Mesendoderm (in vitro differentiated cells): Measurements from ENCODE around the gene STARD6.
"Not testable (repeated sequence)": the region's sequence is repeated elsewhere in the genome, so short reads cannot be mapped to it uniquely, and the experiment has no call there.

ENCODE experiments used
- DNase-seq: peaks from one replicate; pipeline ENCODE4 v3.0.0; 2013
- H2AK5ac ChIP-seq: 2 replicates; pipeline ENCODE4 v1.6.1; 2013; ENCODE audit warnings: low read length, inconsistent platforms
- H2BK120ac ChIP-seq: 2 replicates; pipeline ENCODE4 v1.6.1; 2013; ENCODE audit warnings: low read depth, mild to moderate bottlenecking, low read length, moderate library complexity, mixed read lengths
- H2BK15ac ChIP-seq: replicated peaks from 2 replicates; pipeline ENCODE4 v1.6.1; 2013; ENCODE audit warnings: low read depth, mild to moderate bottlenecking, moderate library complexity
- H2BK5ac ChIP-seq: 2 replicates; pipeline ENCODE4 v1.6.1; 2013; ENCODE audit warnings: low read length, inconsistent platforms
- H3K18ac ChIP-seq: 2 replicates; pipeline ENCODE4 v1.6.1; 2013; ENCODE audit warnings: mild to moderate bottlenecking, low read length, mixed read lengths
- H3K23ac ChIP-seq: one replicate; pipeline ENCODE4 v1.6.1; 2013; ENCODE audit warnings: low read length
- H3K27ac ChIP-seq: 2 replicates; pipeline ENCODE4 v1.5.1; 2013; ENCODE audit warnings: low read depth, mild to moderate bottlenecking, inconsistent platforms, low read length, moderate library complexity
- H3K27me3 ChIP-seq: 2 replicates; pipeline ENCODE4 v1.6.1; 2013; ENCODE audit warnings: low read length, control low read depth, mild to moderate bottlenecking, inconsistent platforms; ENCODE audit not compliant: insufficient read depth, poor library complexity
- H3K36me3 ChIP-seq: 2 replicates; pipeline ENCODE4 v1.6.1; 2013; ENCODE audit warnings: low read length, inconsistent platforms; ENCODE audit not compliant: control insufficient read depth, insufficient read depth
- H3K4ac ChIP-seq: one replicate; pipeline ENCODE4 v1.6.1; 2013; ENCODE audit warnings: low read depth, mild to moderate bottlenecking, low read length, moderate library complexity
- H3K4me1 ChIP-seq: 2 replicates; pipeline ENCODE4 v1.6.1; 2013; ENCODE audit warnings: low read depth, low read length, inconsistent platforms; ENCODE audit not compliant: control insufficient read depth
- H3K4me2 ChIP-seq: 2 replicates; pipeline ENCODE4 v1.6.1; 2013; ENCODE audit warnings: low read length
- H3K4me3 ChIP-seq: 2 replicates; pipeline ENCODE4 v1.5.1; 2013; ENCODE audit warnings: mild to moderate bottlenecking, low read length
- H3K56ac ChIP-seq: one replicate; pipeline ENCODE4 v1.6.1; 2013; ENCODE audit warnings: low read length
- H3K79me1 ChIP-seq: 2 replicates; pipeline ENCODE4 v1.6.1; 2013; ENCODE audit warnings: low read length, inconsistent platforms
- H3K79me2 ChIP-seq: 2 replicates; pipeline ENCODE4 v1.6.1; 2013; ENCODE audit warnings: mild to moderate bottlenecking, low read length; ENCODE audit not compliant: control insufficient read depth, insufficient read depth
- H3K9ac ChIP-seq: 2 replicates; pipeline ENCODE4 v1.6.1; 2013; ENCODE audit warnings: low read length, inconsistent platforms
- H4K5ac ChIP-seq: one replicate; pipeline ENCODE4 v1.6.1; 2013; ENCODE audit warnings: low read length
- H4K8ac ChIP-seq: one replicate; pipeline ENCODE4 v1.6.1; 2013; ENCODE audit warnings: low read depth, mild to moderate bottlenecking, control low read depth, low read length, moderate library complexity
- WGBS: extraction: QIAGEN DNeasy Blood & Tissue Kit; methylation state at CpG from one replicate; pipeline ENCODE4 v1.1.7; 2013; ENCODE audit warnings: low lambda C conversion rate, missing lambda C conversion rate; ENCODE audit not compliant: insufficient coverage; ENCODE audit errors: extremely low coverage; 5-methylcytosine and 5-hydroxymethylcytosine counted together

The STARD6 gene

GRCh38 chr18:54316071-54316820, 41.4 kb downstream of the STARD6 start:
- Histone ChIP-seq H3K23ac (no peak overlapping the region), H2BK120ac (no peak overlapping the region), H3K4me1 (no peaks in the 10 kb centered on the region), H3K4me3 (no peak overlapping the region), H3K4ac (no peak overlapping the region), H3K18ac (no peak overlapping the region), H3K27ac (no peak overlapping the region), H3K79me2 (no peaks in the 10 kb centered on the region), H2BK5ac (no peak overlapping the region), H3K27me3 (no peaks in the 10 kb centered on the region), H3K79me1 (no peaks in the 10 kb centered on the region), H2AK5ac (no peak overlapping the region), H3K36me3 (no peaks in the 10 kb centered on the region), H3K4me2 (no peak overlapping the region), H3K9ac (no peak overlapping the region), H4K8ac (no peak overlapping the region), H4K5ac (no peak overlapping the region), H2BK15ac (no peak overlapping the region), H3K56ac (no peak overlapping the region)
- DNase-seq, result no peak

- not testable (repeated sequence) for H2AK5ac ChIP-seq, H2BK120ac ChIP-seq, H3K4ac ChIP-seq, H4K8ac ChIP-seq, H3K27me3 ChIP-seq, H3K4me3 ChIP-seq, H3K18ac ChIP-seq, H3K36me3 ChIP-seq, H4K5ac ChIP-seq, H3K79me1 ChIP-seq, H3K23ac ChIP-seq, H3K56ac ChIP-seq, H3K4me1 ChIP-seq, H2BK15ac ChIP-seq, H3K9ac ChIP-seq, DNase-seq, H3K4me2 ChIP-seq, H3K27ac ChIP-seq, H3K79me2 ChIP-seq, H2BK5ac ChIP-seq
- no CpG with 5 or more reads among the region's 8 CpGs for WGBS
These were observed 48.1 kb downstream of the STARD6 start for GRCh38 chr18:54309564-54309963.

- H3K36me3 ChIP-seq, result no peaks in the 10 kb centered on the region
- no peak overlapping the region for H3K9ac ChIP-seq
- no peak overlapping the region for H3K4me3 ChIP-seq
These were observed 54.2 kb downstream of the STARD6 start for GRCh38 chr18:54303408-54303807.

GRCh38 chr18:54298991-54299390, 58.7 kb downstream of the STARD6 start:
- H3K4ac ChIP-seq, H2AK5ac ChIP-seq, H2BK120ac ChIP-seq, H3K18ac ChIP-seq, H4K5ac ChIP-seq, H4K8ac ChIP-seq, H3K27me3 ChIP-seq, H3K23ac ChIP-seq, H3K4me2 ChIP-seq, H3K36me3 ChIP-seq, H3K79me1 ChIP-seq, H3K27ac ChIP-seq, H2BK15ac ChIP-seq, H3K4me1 ChIP-seq, H3K4me3 ChIP-seq, H3K56ac ChIP-seq, DNase-seq, H2BK5ac ChIP-seq, H3K79me2 ChIP-seq, H3K9ac ChIP-seq: not testable (repeated sequence)
- no CpG with 5 or more reads among the region's 8 CpGs for WGBS

More at GRCh38 chr18:54303408-54303807, 54.2 kb downstream of the STARD6 start:
- Histone ChIP-seq H4K8ac (no peak overlapping the region), H3K18ac (no peak overlapping the region), H2BK5ac (no peak overlapping the region), H2BK15ac (no peak overlapping the region), H3K56ac (no peak overlapping the region), H2BK120ac (no peak overlapping the region), H3K4ac (no peak overlapping the region), H4K5ac (no peak overlapping the region), H3K27ac (no peak overlapping the region), H3K79me1 (no peaks in the 10 kb centered on the region), H3K79me2 (no peaks in the 10 kb centered on the region), H3K27me3 (no peaks in the 10 kb centered on the region), H3K4me2 (no peak overlapping the region), H3K4me1 (no peaks in the 10 kb centered on the region), H2AK5ac (no peak overlapping the region), H3K23ac (no peak overlapping the region)
- DNase-seq, result no peak

- no peak overlapping the region for H3K18ac ChIP-seq
These were observed 61.6 kb downstream of the STARD6 start for GRCh38 chr18:54296062-54296461.

GRCh38 chr18:54294274-54294673, 63.4 kb downstream of the STARD6 start:
- Histone ChIP-seq H3K18ac (no peak overlapping the region), H3K9ac (no peak overlapping the region), H3K4me1 (no peaks in the 10 kb centered on the region), H3K79me2 (no peaks in the 10 kb centered on the region), H2BK120ac (no peak overlapping the region), H2BK5ac (no peak overlapping the region), H3K4ac (no peak overlapping the region), H3K79me1 (no peaks in the 10 kb centered on the region), H3K27me3 (no peaks in the 10 kb centered on the region), H3K56ac (no peak overlapping the region), H2AK5ac (no peak overlapping the region), H3K36me3 (no peaks in the 10 kb centered on the region), H4K8ac (no peak overlapping the region), H3K4me3 (no peak overlapping the region), H3K23ac (no peak overlapping the region), H3K4me2 (no peak overlapping the region), H2BK15ac (no peak overlapping the region), H4K5ac (no peak overlapping the region), H3K27ac (no peak overlapping the region)
- DNase-seq, result no peak
- no CpG with 5 or more reads among the region's 4 CpGs for WGBS

More at GRCh38 chr18:54296062-54296461, 61.6 kb downstream of the STARD6 start:
- no peaks in the 10 kb centered on the region for H3K4me1 ChIP-seq
- no peak overlapping the region for H2AK5ac ChIP-seq
- peak; percentile 13 for DNase-seq
- H3K56ac ChIP-seq, result no peak overlapping the region
- H3K36me3 ChIP-seq, result no peaks in the 10 kb centered on the region
- H4K5ac ChIP-seq, result no peak overlapping the region
- H3K23ac ChIP-seq, result no peak overlapping the region
- WGBS, result no CpG with 5 or more reads among the region's 2 CpGs
- no peaks in the 10 kb centered on the region for H3K79me2 ChIP-seq
- no peak overlapping the region for H3K4ac ChIP-seq
- H3K27me3 ChIP-seq, result no peaks in the 10 kb centered on the region
- H2BK15ac ChIP-seq, result no peak overlapping the region
- H3K4me2 ChIP-seq, result no peak overlapping the region
- no peak overlapping the region for H3K27ac ChIP-seq
- H2BK120ac ChIP-seq, result no peak overlapping the region
- no peak overlapping the region for H4K8ac ChIP-seq
- H3K79me1 ChIP-seq, result no peaks in the 10 kb centered on the region
- H3K9ac ChIP-seq, result no peak overlapping the region
- no peak overlapping the region for H3K4me3 ChIP-seq
- no peak overlapping the region for H2BK5ac ChIP-seq
